Erythroblast (primary cell): ENCODE measurements around the gene GMDS.

Experiments
- DNase-seq, 2 experiments: peaks; one replicate each; lab custom pipeline; 2025; lab: John Stamatoyannopoulos, UW
- GATA1 ChIP-seq: IDR thresholded peaks from 2 replicates; pipeline ENCODE4 v1.6.1; 2011; ENCODE audit warnings: low read depth, mild to moderate bottlenecking, control low read depth, low read length, moderate library complexity
- POLR2A ChIP-seq: IDR thresholded peaks from 2 replicates; pipeline ENCODE4 v1.6.1; 2011; ENCODE audit warnings: mild to moderate bottlenecking, low read length

The GMDS gene

GRCh38 chr6:2229742-2230141 is 15.7 kb downstream of the GMDS start:
- TF ChIP-seq POLR2A: no peak
- TF ChIP-seq GATA1: no peak
- no peak for DNase-seq

GRCh38 chr6:2229039-2229438 is 16.4 kb downstream of the GMDS start:
- TF ChIP-seq GATA1: no peak
- no peak for TF ChIP-seq POLR2A
- no peak for DNase-seq

- TF ChIP-seq GATA1 (no peak), POLR2A (no peak)
Observed at GRCh38 chr6:2228392-2228791, 17.0 kb downstream of the GMDS start.

GRCh38 chr6:2226775-2227174 is 18.6 kb downstream of the GMDS start:
- TF ChIP-seq GATA1: no peak
- DNase-seq: no peak

More at GRCh38 chr6:2228392-2228791, 17.0 kb downstream of the GMDS start:
- no peak for DNase-seq

- TF ChIP-seq POLR2A (no peak), GATA1 (no peak)
- no peak for DNase-seq
Observed at GRCh38 chr6:2225422-2226392, 19.7 kb downstream of the GMDS start.

GRCh38 chr6:2224847-2225382 is 20.5 kb downstream of the GMDS start:
- TF ChIP-seq POLR2A (no peak), GATA1 (no peak)
- no peak for DNase-seq

GRCh38 chr6:2222275-2222842 is 23.0 kb downstream of the GMDS start:
- TF ChIP-seq GATA1 (no peak), POLR2A (no peak)

GRCh38 chr6:2221726-2222274 is 23.6 kb downstream of the GMDS start:
- no peak for TF ChIP-seq POLR2A
- TF ChIP-seq GATA1: no peak
- peak; percentile 40 to 50 for DNase-seq

More at GRCh38 chr6:2222275-2222842, 23.0 kb downstream of the GMDS start:
- DNase-seq: peak in 1 of 2 experiments; percentile 39

GRCh38 chr6:2220154-2220553 is 25.3 kb downstream of the GMDS start:
- TF ChIP-seq POLR2A: no peak
- no peak for TF ChIP-seq GATA1

GRCh38 chr6:2218866-2219265 is 26.5 kb downstream of the GMDS start:
- no peak for DNase-seq
- TF ChIP-seq GATA1 (no peak), POLR2A (no peak)

More at GRCh38 chr6:2220154-2220553, 25.3 kb downstream of the GMDS start:
- no peak for DNase-seq

GRCh38 chr6:2216794-2217383 is 28.5 kb downstream of the GMDS start:
- no peak for DNase-seq
- no peak for TF ChIP-seq GATA1
- TF ChIP-seq POLR2A: no peak

- no peak for DNase-seq
- TF ChIP-seq GATA1: no peak
- TF ChIP-seq POLR2A: no peak
Observed at GRCh38 chr6:2215342-2215741, 30.1 kb downstream of the GMDS start.

- no peak for TF ChIP-seq POLR2A
- TF ChIP-seq GATA1: no peak
Observed at GRCh38 chr6:2213086-2213485, 32.3 kb downstream of the GMDS start.

More at GRCh38 chr6:2213086-2213485, 32.3 kb downstream of the GMDS start:
- no peak for DNase-seq
